ENCODE measurements around the gene CSNK1G2. TPM values are rescaled to one million over a fixed set of nuclear protein-coding genes. Genes with fewer than 3 reads are reported as not detected.

CSNK1G2 gene
- total and polyA plus RNA-seq, 7 donors, result 22.3 to 49.8 (median 33.2) TPM

DNA sequence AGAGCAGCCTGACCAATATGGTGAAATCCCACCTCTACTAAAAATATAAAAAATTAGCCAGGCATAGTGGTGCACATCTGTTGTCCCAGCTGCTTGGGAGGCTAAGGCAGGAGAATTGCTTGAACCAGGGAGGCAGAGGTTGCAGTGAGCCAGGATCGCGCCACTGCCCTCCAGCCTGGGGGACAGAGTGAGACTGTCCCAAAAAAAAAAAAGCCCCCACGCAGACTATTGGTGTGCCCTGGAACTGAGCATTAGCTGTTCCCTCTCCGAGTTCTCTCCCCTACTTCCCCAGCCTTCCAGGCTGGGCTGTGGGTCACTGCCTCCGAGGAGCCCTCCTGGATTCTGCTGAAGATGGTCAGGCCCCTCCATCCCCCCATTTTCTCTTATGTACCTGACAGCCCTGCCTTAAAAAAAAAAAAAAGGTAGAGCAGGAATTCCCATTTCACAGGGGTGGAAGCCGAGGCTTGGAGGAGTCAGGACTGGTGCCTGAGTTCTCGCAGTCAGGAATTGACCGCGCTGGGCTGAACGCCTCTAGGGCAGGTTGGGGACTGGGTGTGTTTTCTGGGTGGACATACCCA is 33.9 kb upstream of the CSNK1G2 start:
- TF ChIP-seq, protein P1, sequence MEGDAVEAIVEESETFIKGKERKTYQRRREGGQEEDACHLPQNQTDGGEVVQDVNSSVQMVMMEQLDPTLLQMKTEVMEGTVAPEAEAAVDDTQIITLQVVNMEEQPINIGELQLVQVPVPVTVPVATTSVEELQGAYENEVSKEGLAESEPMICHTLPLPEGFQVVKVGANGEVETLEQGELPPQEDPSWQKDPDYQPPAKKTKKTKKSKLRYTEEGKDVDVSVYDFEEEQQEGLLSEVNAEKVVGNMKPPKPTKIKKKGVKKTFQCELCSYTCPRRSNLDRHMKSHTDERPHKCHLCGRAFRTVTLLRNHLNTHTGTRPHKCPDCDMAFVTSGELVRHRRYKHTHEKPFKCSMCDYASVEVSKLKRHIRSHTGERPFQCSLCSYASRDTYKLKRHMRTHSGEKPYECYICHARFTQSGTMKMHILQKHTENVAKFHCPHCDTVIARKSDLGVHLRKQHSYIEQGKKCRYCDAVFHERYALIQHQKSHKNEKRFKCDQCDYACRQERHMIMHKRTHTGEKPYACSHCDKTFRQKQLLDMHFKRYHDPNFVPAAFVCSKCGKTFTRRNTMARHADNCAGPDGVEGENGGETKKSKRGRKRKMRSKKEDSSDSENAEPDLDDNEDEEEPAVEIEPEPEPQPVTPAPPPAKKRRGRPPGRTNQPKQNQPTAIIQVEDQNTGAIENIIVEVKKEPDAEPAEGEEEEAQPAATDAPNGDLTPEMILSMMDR (IDR thresholded peaks at IDR 0.05), result no peak
- Histone ChIP-seq H3K9me3 (no peaks in the 10 kb centered on the region), H3K4me1 (peaks cover 8% of the 10 kb centered on the region), H3K4me3 (no peak overlapping the region), H3K36me3 (ENCODE audit: insufficient read depth in 1 of 2, low read depth in 1 of 2) (peaks cover 0 to 4% of the 10 kb centered on the region in 2 donors), H3K27ac (peak overlapping the region; percentile 66), H3K27me3 (ENCODE audit: insufficient read depth in 3 of 3, low read length in 2 of 3) (no peaks in the 10 kb centered on the region)
- ATAC-seq (no peak), DNase-seq (no peak)
- intact Hi-C loops (cut with DNase I), result no loop called here
- 91 to 94% (median 92%) methylated on average over 9 to 10 of the region's 10 CpGs for WGBS, 3 donors

DNA sequence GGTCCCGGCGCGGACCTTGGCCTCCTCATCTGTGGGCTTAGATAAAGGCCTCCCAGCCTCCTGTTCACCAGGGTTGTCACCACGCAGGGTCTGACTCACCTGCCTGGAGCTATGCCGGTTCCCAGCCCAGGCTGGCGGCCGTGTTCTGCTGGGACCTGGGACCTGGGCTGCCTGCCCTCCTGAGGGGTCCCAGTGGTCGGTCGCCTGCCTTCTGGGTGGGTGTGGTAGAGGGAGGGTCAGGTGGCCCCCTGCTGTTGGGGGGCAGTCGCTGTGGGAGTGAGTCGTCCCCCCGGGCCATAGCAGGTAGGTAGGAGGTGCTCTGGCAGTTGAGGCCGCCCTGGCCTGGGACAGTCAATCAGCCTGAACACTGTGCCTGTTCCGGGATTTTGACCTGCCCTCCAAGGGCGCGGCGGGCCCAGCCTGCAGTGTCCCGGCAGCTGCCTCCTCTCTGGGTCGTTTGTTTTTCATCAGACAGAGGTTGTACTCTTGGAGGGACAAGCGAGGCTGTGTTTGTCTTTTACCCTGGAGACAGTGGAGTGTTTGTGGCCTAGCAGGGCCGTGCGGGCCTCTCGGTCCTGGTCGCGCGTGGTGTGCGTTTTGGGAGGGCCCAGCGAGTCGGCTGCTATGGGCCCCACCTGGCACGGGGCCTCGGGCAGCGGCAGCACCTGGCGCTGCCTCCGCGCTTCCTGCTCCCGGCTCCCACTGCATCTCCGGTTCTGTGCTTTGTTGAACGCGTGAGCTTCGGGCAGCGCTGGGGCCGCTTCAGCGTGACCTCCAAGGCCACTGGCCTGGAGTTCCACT is 33.2 kb upstream of the CSNK1G2 start:
- ATAC-seq (no peak), DNase-seq (peak in 1 of 2 donors; percentile 51)
- Histone ChIP-seq H3K4me3 (peak overlapping the region; percentile 38), H3K27me3 (ENCODE audit: insufficient read depth in 3 of 3, low read length in 2 of 3) (no peaks in the 10 kb centered on the region), H3K9me3 (no peaks in the 10 kb centered on the region), H3K27ac (peak overlapping the region; percentile 66), H3K4me1 (peaks cover 8% of the 10 kb centered on the region), H3K36me3 (ENCODE audit: insufficient read depth in 1 of 2, low read depth in 1 of 2) (peaks cover 0 to 11% of the 10 kb centered on the region in 2 donors)
- TF ChIP-seq, protein P1 (IDR thresholded peaks at IDR 0.05), result no peak
- whole genome bisulfite sequencing, 3 donors, result 53 to 73% (median 63%) methylated on average over 39 to 43 of the region's 43 CpGs
- intact Hi-C loops (cut with DNase I), result no loop called here

DNA sequence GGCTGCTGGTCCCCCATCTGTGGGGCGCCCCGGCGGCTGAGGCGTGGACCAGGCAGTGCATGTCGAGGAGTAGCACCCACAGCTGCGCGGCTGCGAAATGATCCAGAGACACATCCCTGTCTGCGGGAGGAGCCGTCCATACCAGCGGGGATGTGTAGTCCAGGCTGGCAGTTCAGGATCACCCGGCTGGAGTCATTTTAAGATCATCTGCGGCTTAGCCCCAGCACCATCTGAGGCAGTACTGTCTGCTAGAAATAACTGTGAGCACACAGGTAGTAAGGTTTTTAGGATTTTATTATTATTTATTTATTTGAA is 32.7 kb upstream of the CSNK1G2 start:
- WGBS, 3 donors, result 84 to 87% (median 86%) methylated on average over 13 of the region's 13 CpGs
- TF ChIP-seq, protein P1 (IDR thresholded peaks at IDR 0.05), result no peak
- ATAC-seq (no peak), DNase-seq (no peak)
- Histone ChIP-seq H3K27me3 (ENCODE audit: insufficient read depth in 3 of 3, low read length in 2 of 3) (no peaks in the 10 kb centered on the region), H3K4me3 (peak overlapping the region; percentile 38), H3K9me3 (no peaks in the 10 kb centered on the region), H3K27ac (peak overlapping the region; percentile 66), H3K36me3 (ENCODE audit: insufficient read depth in 1 of 2, low read depth in 1 of 2) (peaks cover 0 to 16% of the 10 kb centered on the region in 2 donors), H3K4me1 (peaks cover 8% of the 10 kb centered on the region)
- intact Hi-C loops (cut with DNase I), result no loop called here

DNA sequence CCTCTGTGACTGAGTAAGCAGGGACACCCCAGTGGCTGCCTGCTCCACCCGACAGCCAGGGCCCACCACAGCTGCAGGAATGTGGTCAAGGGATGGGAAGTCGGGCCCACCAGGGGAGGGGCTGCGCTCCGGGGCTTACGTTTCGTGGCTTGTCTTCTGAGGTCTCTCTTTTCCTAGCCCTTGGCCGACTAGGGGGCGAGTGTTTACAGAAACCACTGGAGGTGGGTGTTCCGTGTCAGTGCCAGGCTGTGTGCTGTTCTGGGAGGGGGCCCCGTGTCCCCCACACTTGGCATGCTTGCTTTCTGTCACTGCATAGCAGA is 31.3 kb upstream of the CSNK1G2 start:
- TF ChIP-seq, protein P1 (IDR thresholded peaks at IDR 0.05), result no peak
- Histone ChIP-seq H3K36me3 (ENCODE audit: insufficient read depth in 1 of 2, low read depth in 1 of 2) (peaks cover 0 to 16% of the 10 kb centered on the region in 2 donors), H3K4me3 (no peak overlapping the region), H3K9me3 (no peaks in the 10 kb centered on the region), H3K4me1 (peaks cover 8% of the 10 kb centered on the region), H3K27ac (no peak overlapping the region), H3K27me3 (ENCODE audit: insufficient read depth in 3 of 3, low read length in 2 of 3) (no peaks in the 10 kb centered on the region)
- DNase-seq (no peak), ATAC-seq (no peak)
- 55 to 70% (median 63%) methylated on average over 10 of the region's 10 CpGs for WGBS, 3 donors
- intact Hi-C loops (cut with DNase I), result no loop called here
